Prostate gland (tissue), 2 donors: Measurements from ENCODE around the gene RRAD.

Experiments used
- CTCF ChIP-seq, 4 experiments: fragments of 200-600 bp in 2 of 4; fragments of 450-650 bp in 2 of 4; sonication (generic) in 2 of 4; IDR thresholded peaks; 1 replicate in 3 of 4; 2 replicates in 1 of 4; pipeline ENCODE4 v1.5.1; 2016 to 2019; ENCODE audit warnings: antibody characterized with exemption in 4 of 4, mild to moderate bottlenecking in 2 of 4, moderate library complexity in 2 of 4
- POLR2A ChIP-seq: fragments of 450-650 bp; IDR thresholded peaks from one replicate; pipeline ENCODE4 v1.6.1; 2016; ENCODE audit warnings: antibody characterized with exemption, mild to moderate bottlenecking
- POLR2AphosphoS5 ChIP-seq: sonication (generic); formaldehyde crosslinking; IDR thresholded peaks from one replicate; pipeline ENCODE4 v1.6.1; 2017; ENCODE audit warnings: antibody characterized with exemption

DNA sequence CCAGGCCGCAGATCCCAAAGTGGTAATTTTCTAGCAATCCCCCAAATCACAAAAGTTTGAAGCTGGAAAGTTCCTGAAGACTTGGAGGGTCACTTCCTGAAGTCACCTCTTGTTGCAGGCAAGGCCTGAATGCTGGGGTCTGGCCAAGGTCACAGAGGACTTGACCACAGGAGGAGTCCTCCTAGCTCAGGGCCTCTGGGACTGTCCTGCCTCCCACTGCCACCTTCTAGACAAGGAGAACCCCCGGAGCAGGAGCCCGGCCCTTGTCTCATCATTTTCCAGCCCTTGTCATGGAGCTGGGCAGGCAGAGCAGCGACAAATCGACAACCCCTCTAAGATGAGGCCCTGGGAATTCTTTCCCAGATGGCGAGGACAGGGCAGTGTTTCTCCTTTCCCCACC, 7.0 kb downstream of the RRAD start:
- TF ChIP-seq CTCF (IDR thresholded peaks at IDR 0.05) (no peak), POLR2A (no peak), POLR2AphosphoS5 (no peak)
